ENCODE measurements around the gene FAM170B. TPM values are rescaled to one million over a fixed set of nuclear protein-coding genes. Genes with fewer than 3 reads are reported as not detected.

Gene FAM170B
- total and polyA plus RNA-seq, 2 of the 4 experiments (the other 2 are of a cell fraction), result not detected

- no peaks in the 10 kb centered on the region for H4K20me1 ChIP-seq (ENCODE audit: insufficient read depth, low read length)
- H3K36me3 ChIP-seq (ENCODE audit: control insufficient read depth, insufficient read depth, low read length), result no peaks in the 10 kb centered on the region; the same call in none of the 2 replicates
- peaks cover 0 to 6% of the 10 kb centered on the region in 2 experiments; a peak in 1 of 4 replicates for H3K79me1 ChIP-seq (ENCODE audit: low read depth in 1 of 2, low read length in 2 of 2)
- H3K9me3 ChIP-seq (ENCODE audit: control insufficient read depth, insufficient read depth, low read length), result peaks cover 3% of the 10 kb centered on the region; the same call in 1 of the 2 replicates
- no peak overlapping the region for H3K4me3 ChIP-seq (ENCODE audit: insufficient read depth, low read depth, low read length)
- H4K91ac ChIP-seq (ENCODE audit: insufficient read depth, low read depth, low read length), result no peak overlapping the region
- no peak overlapping the region for H3K18ac ChIP-seq (ENCODE audit: low read depth, low read length)
- no peak overlapping the region for H4K8ac ChIP-seq (ENCODE audit: low read depth in 2 of 2, low read length in 2 of 2)
- H3K56ac ChIP-seq (ENCODE audit: extremely low read depth, insufficient read depth, low read length), result no peak overlapping the region
- peaks cover 1% of the 10 kb centered on the region; the same call in 1 of the 2 replicates for H3K4me1 ChIP-seq (ENCODE audit: control insufficient read depth, insufficient read depth, low read length)
- H2AK5ac ChIP-seq (ENCODE audit: low read depth, low read length), result no peak overlapping the region
- H3K9me1 ChIP-seq (ENCODE audit: insufficient read depth, low read length), result peaks cover 3% of the 10 kb centered on the region; the same call in 1 of the 2 replicates
- WGBS, 2 experiments (ENCODE audit: extremely low coverage in 2 of 2, insufficient read length in 1 of 2), result 93% methylated on average over 6 of the region's 8 CpGs; no CpG with 5 or more reads in 1 of the 2 experiments
- H3K23ac ChIP-seq (ENCODE audit: low read depth, low read length), result no peak overlapping the region
- no peak overlapping the region for H2BK120ac ChIP-seq (ENCODE audit: low read depth, low read length)
- H2BK15ac ChIP-seq (ENCODE audit: low read depth, low read length), result no peak overlapping the region
- no peak overlapping the region for H3K14ac ChIP-seq (replicated peaks; ENCODE audit: low read depth, low read length)
- no peak overlapping the region for H4K5ac ChIP-seq (ENCODE audit: low read depth, low read length)
- dilution Hi-C loops (cut with HindIII; ENCODE audit: low sequenced_read_pairs, unreplicated experiment), result no loop called here
- H2AFZ ChIP-seq (replicated peaks; ENCODE audit: low read length, poor library complexity), result no peak overlapping the region
- intact Hi-C loops (cut with micrococcal nuclease), result no loop called here
- in situ Hi-C loops (cut with MboI; ENCODE audit: low sequenced_read_pairs), result no loop called here
- no peaks in the 10 kb centered on the region for H3K27me3 ChIP-seq (ENCODE audit: control insufficient read depth, insufficient read depth, low read length)
- no TSS peak for BruUV-seq (replicated peaks)
- no peak overlapping the region for H3K4ac ChIP-seq (ENCODE audit: low read depth, low read length)
- ATAC-seq (ENCODE audit: low read depth), result no peak
- H3K4me2 ChIP-seq (ENCODE audit: low read depth, low read length), result no peak overlapping the region
- no peak overlapping the region for H2BK5ac ChIP-seq (ENCODE audit: low read depth, low read length, poor library complexity, severe bottlenecking)
- ChIA-PET CTCF (interaction anchor here (0.6 kb wide), 1 partner anchor 35 kb away, joined by 3 read pairs; no protein-coding TSS in a partner anchor), POLR2A (ENCODE audit: unreplicated experiment) (no interaction called here)
- no peak overlapping the region for H2BK20ac ChIP-seq (ENCODE audit: low read depth, low read length)
- TF ChIP-seq CTCF (conservative IDR thresholded peaks at IDR 0.05; ENCODE audit: low read depth, low read length) (no peak), CHD1 (IDR thresholded peaks at IDR 0.05; ENCODE audit: low read depth, low read length) (no peak), MAFK (IDR thresholded peaks at IDR 0.05; ENCODE audit: low read depth, low read length) (no peak), RAD21 (IDR thresholded peaks at IDR 0.05; ENCODE audit: low read length) (no peak)
- H3K9ac ChIP-seq (ENCODE audit: low read depth, low read length), result no peak overlapping the region
- H2AK9ac ChIP-seq (replicated peaks; ENCODE audit: low read depth, low read length, poor library complexity), result no peak overlapping the region
- H3K27ac ChIP-seq (ENCODE audit: insufficient read depth, low read length), result no peak overlapping the region
- no peak for DNase-seq
These were observed 50.6 kb downstream of the FAM170B start for GRCh38 chr10:49083261-49083660.

All from IMR-90 (cell line).